NCI-H345 (cell line): ENCODE data around the gene SLC35G3.
"Not testable (repeated sequence)": the region's sequence is repeated elsewhere in the genome, so short reads cannot be mapped to it uniquely, and the experiment has no call there.

Experiments
- DNase-seq: peaks from one replicate; lab custom pipeline; 2025; lab: John Stamatoyannopoulos, UW

Gene SLC35G3

GRCh38 chr17:35163886-35164285, 30.3 kb downstream of the SLC35G3 start:
- DNase-seq, result no peak

GRCh38 chr17:35162755-35163154, 31.4 kb downstream of the SLC35G3 start:
- DNase-seq, result no peak

- DNase-seq, result no peak
Measured at GRCh38 chr17:35161281-35161761, 32.9 kb downstream of the SLC35G3 start.

GRCh38 chr17:35160354-35161201, 33.6 kb downstream of the SLC35G3 start:
- no peak for DNase-seq

- DNase-seq, result no peak
Measured at GRCh38 chr17:35159940-35160339, 34.3 kb downstream of the SLC35G3 start.

GRCh38 chr17:35155246-35155645, 38.9 kb downstream of the SLC35G3 start:
- no peak for DNase-seq

- DNase-seq, result no peak
Measured at GRCh38 chr17:35154196-35155165, 39.7 kb downstream of the SLC35G3 start.

- DNase-seq, result no peak
Measured at GRCh38 chr17:35152421-35153140, 41.6 kb downstream of the SLC35G3 start.

- not testable (repeated sequence) for DNase-seq
Measured at GRCh38 chr17:35151080-35151479, 43.1 kb downstream of the SLC35G3 start.

- DNase-seq, result no peak
Measured at GRCh38 chr17:35149941-35150340, 44.3 kb downstream of the SLC35G3 start.

GRCh38 chr17:35148144-35148543, 46.0 kb downstream of the SLC35G3 start:
- DNase-seq, result no peak

GRCh38 chr17:35147375-35147905, 46.8 kb downstream of the SLC35G3 start, which contains the start of gene UNC45B:
Gene UNC45B, plus strand, starts transcription at chr17:35147817. Its CDS starts 447 bp downstream, at chr17:35148264.
- no peak for DNase-seq

GRCh38 chr17:35146214-35146833, 47.9 kb downstream of the SLC35G3 start:
- DNase-seq, result no peak

GRCh38 chr17:35144840-35145239, 49.4 kb downstream of the SLC35G3 start:
- DNase-seq, result no peak
